HepG2 (cell line): Measurements from ENCODE around the gene STYXL1. TPM values are rescaled to one million over a fixed set of nuclear protein-coding genes. Genes with fewer than 3 reads are reported as not detected.

Source experiments
- DRAP1 ChIP-seq: IDR thresholded peaks from 2 replicates; pipeline ENCODE4 v1.6.1; 2016; ENCODE audit warnings: missing genetic modification reagents, missing compliant biosample characterization
- ETV5 ChIP-seq: IDR thresholded peaks from 2 replicates; pipeline ENCODE4 v1.6.1; 2018; ENCODE audit warnings: missing biosample characterization, missing genetic modification reagents, inconsistent platforms, borderline replicate concordance
- FOXK1 ChIP-seq: sonication (generic); formaldehyde crosslinking; IDR thresholded peaks from 2 replicates; pipeline ENCODE4 v1.4.0; 2020; ENCODE audit warnings: low read depth, missing genetic modification reagents, borderline replicate concordance
- MED1 ChIP-seq: sonication (generic); formaldehyde crosslinking; IDR thresholded peaks from 2 replicates; pipeline ENCODE4 v1.4.0; 2020; ENCODE audit warnings: missing genetic modification reagents
- MYPOP ChIP-seq: sonication (generic); formaldehyde crosslinking; IDR thresholded peaks from 2 replicates; pipeline ENCODE4 v1.8.1; 2023; ENCODE audit warnings: mild to moderate bottlenecking, moderate library complexity, missing genetic modification reagents
- PTBP1 ChIP-seq: fragments of 200-400 bp; formaldehyde crosslinking; IDR thresholded peaks from 2 replicates; pipeline ENCODE4 v1.6.1; 2018; ENCODE audit warnings: low read length, low read depth; ENCODE audit not compliant: poor library complexity, severe bottlenecking
- RARA ChIP-seq: IDR thresholded peaks from 2 replicates; pipeline ENCODE4 v1.6.1; 2016; ENCODE audit warnings: missing genetic modification reagents, missing compliant biosample characterization
- SMAD3 ChIP-seq: sonication (generic); formaldehyde crosslinking; IDR thresholded peaks from 2 replicates; pipeline ENCODE4 v1.4.0; 2020; ENCODE audit warnings: missing genetic modification reagents
- SRY ChIP-seq: sonication (generic); formaldehyde crosslinking; IDR thresholded peaks from 2 replicates; pipeline ENCODE4 v1.8.0; 2022; ENCODE audit warnings: mild to moderate bottlenecking, missing genetic modification reagents
- THAP9 ChIP-seq: sonication (generic); formaldehyde crosslinking; IDR thresholded peaks from 2 replicates; pipeline ENCODE4; 2020; ENCODE audit warnings: missing genetic modification reagents, mild to moderate bottlenecking, borderline replicate concordance
- ZBTB33 ChIP-seq: sonication (generic); formaldehyde crosslinking; IDR thresholded peaks from 2 replicates; pipeline ENCODE4 v1.4.0; 2020; ENCODE audit warnings: missing genetic modification reagents
- ZIK1 ChIP-seq: sonication (generic); formaldehyde crosslinking; IDR thresholded peaks from 2 replicates; pipeline ENCODE4 v1.5.0; 2020; ENCODE audit warnings: mild to moderate bottlenecking, low read depth, missing genetic modification reagents, borderline replicate concordance
- ZMYM3 ChIP-seq: sonication (generic); formaldehyde crosslinking; IDR thresholded peaks from 2 replicates; pipeline ENCODE4 v1.5.1; 2020; ENCODE audit warnings: mild to moderate bottlenecking, missing genetic modification reagents
- ZNF18 ChIP-seq: sonication (generic); formaldehyde crosslinking; IDR thresholded peaks from 2 replicates; pipeline ENCODE4 v1.8.0; 2022; ENCODE audit warnings: mild to moderate bottlenecking, missing genetic modification reagents; ENCODE audit not compliant: insufficient replicate concordance
- ZNF329 ChIP-seq: sonication (generic); formaldehyde crosslinking; IDR thresholded peaks from 2 replicates; pipeline ENCODE4 v1.9.0; 2021; ENCODE audit warnings: low read depth, mild to moderate bottlenecking, missing genetic modification reagents
- ZNF383 ChIP-seq: sonication (generic); formaldehyde crosslinking; IDR thresholded peaks from 2 replicates; pipeline ENCODE4 v1.4.0; 2020; ENCODE audit warnings: missing genetic modification reagents, mild to moderate bottlenecking, borderline replicate concordance
- ZNF615 ChIP-seq: sonication (generic); formaldehyde crosslinking; IDR thresholded peaks from 2 replicates; pipeline ENCODE4 v1.5.0; 2020; ENCODE audit warnings: mild to moderate bottlenecking, missing genetic modification reagents, borderline replicate concordance
- ZNF672 ChIP-seq: sonication (generic); formaldehyde crosslinking; IDR thresholded peaks from 2 replicates; pipeline ENCODE4 v1.8.1; 2022; ENCODE audit warnings: missing genetic modification reagents
- ZNF691 ChIP-seq: sonication (generic); formaldehyde crosslinking; IDR thresholded peaks from 2 replicates; pipeline ENCODE4 v1.4.0; 2020; ENCODE audit warnings: missing genetic modification reagents, low read depth, mild to moderate bottlenecking, borderline replicate concordance
- ZNF792 ChIP-seq: IDR thresholded peaks from 2 replicates; pipeline ENCODE4 v1.6.1; 2016
- ZNF841 ChIP-seq: sonication (generic); formaldehyde crosslinking; IDR thresholded peaks from 2 replicates; pipeline ENCODE4 v1.8.1; 2023; ENCODE audit warnings: missing genetic modification reagents, borderline replicate concordance
- polyA plus RNA-seq, 8 experiments: library from polyadenylated mRNA; depleted of rRNA in 3 of 8; stranded (reverse) in 7 of 8; unstranded in 1 of 8; fragments of >200 nt; fragmentation: Illumina TruSeq in 4 of 8; extraction: Trizol in 4 of 8; gene quantifications; 2 replicates each; pipeline versions ENCODE4 v1.2.1 to v1.2.3, GENCODE V29; 2011 to 2016; ENCODE audit warnings: low read depth in 4 of 8, missing spikeins in 1 of 8, mixed read lengths in 1 of 8; ENCODE audit not compliant: insufficient read depth in 1 of 8
- total RNA-seq, 5 experiments: library from RNA; depleted of rRNA; stranded (reverse); fragments of >200 nt; fragmentation: Illumina TruSeq; extraction: Trizol; gene quantifications; 2 replicates each; pipeline ENCODE4 v1.2.3, GENCODE V29; 2016; ENCODE audit warnings: low read depth in 1 of 5

Gene STYXL1
- total and polyA plus RNA-seq, 2 of the 13 experiments (the other 11 are each of a cell fraction or from before 2014, with no cell fraction given) = 23.9 to 38.3 TPM

GRCh38 chr7:76020031-76020714 is 27.6 kb downstream of the STYXL1 start (continued):
- TF ChIP-seq THAP9 = no peak
- no peak for TF ChIP-seq ZNF329 (CRISPR knock-in tag)
- no peak for TF ChIP-seq ZNF615
- no peak for TF ChIP-seq MED1 (CRISPR knock-in tag)
- TF ChIP-seq ZMYM3 (CRISPR knock-in tag) = no peak
- no peak for TF ChIP-seq ZNF18
- no peak for TF ChIP-seq ZNF383
- TF ChIP-seq ZNF672 = no peak
- TF ChIP-seq FOXK1 (CRISPR knock-in tag) = no peak
- no peak for TF ChIP-seq DRAP1 (CRISPR knock-in tag)
- TF ChIP-seq ZNF792 (CRISPR knock-in tag) = no peak
- TF ChIP-seq MYPOP (CRISPR knock-in tag) = no peak
- TF ChIP-seq SMAD3 = 0 out of 2 replicates have a peak, but pooled peaks have one; percentile 57
- no peak for TF ChIP-seq PTBP1
- TF ChIP-seq ZBTB33 (CRISPR knock-in tag) = no peak
- TF ChIP-seq ETV5 = peak; percentile 39; the same call in 1 of the 2 replicates
- no peak for TF ChIP-seq RARA (CRISPR knock-in tag)
- TF ChIP-seq ZNF691 (CRISPR knock-in tag) = no peak
- no peak for TF ChIP-seq SRY (CRISPR knock-in tag)
- TF ChIP-seq ZIK1 (CRISPR knock-in tag) = no peak
- no peak for TF ChIP-seq ZNF841 (CRISPR knock-in tag)
